Amniotic epithelial cell (primary cell): Measurements from ENCODE around the gene SYT6.

ENCODE experiments used
- DNase-seq: peaks from one replicate; pipeline ENCODE4 v3.0.0-alpha.2; 2010; ENCODE audit warnings: low read depth

Gene SYT6, protein sequence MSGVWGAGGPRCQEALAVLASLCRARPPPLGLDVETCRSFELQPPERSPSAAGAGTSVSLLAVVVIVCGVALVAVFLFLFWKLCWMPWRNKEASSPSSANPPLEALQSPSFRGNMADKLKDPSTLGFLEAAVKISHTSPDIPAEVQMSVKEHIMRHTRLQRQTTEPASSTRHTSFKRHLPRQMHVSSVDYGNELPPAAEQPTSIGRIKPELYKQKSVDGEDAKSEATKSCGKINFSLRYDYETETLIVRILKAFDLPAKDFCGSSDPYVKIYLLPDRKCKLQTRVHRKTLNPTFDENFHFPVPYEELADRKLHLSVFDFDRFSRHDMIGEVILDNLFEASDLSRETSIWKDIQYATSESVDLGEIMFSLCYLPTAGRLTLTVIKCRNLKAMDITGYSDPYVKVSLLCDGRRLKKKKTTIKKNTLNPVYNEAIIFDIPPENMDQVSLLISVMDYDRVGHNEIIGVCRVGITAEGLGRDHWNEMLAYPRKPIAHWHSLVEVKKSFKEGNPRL

DNA sequence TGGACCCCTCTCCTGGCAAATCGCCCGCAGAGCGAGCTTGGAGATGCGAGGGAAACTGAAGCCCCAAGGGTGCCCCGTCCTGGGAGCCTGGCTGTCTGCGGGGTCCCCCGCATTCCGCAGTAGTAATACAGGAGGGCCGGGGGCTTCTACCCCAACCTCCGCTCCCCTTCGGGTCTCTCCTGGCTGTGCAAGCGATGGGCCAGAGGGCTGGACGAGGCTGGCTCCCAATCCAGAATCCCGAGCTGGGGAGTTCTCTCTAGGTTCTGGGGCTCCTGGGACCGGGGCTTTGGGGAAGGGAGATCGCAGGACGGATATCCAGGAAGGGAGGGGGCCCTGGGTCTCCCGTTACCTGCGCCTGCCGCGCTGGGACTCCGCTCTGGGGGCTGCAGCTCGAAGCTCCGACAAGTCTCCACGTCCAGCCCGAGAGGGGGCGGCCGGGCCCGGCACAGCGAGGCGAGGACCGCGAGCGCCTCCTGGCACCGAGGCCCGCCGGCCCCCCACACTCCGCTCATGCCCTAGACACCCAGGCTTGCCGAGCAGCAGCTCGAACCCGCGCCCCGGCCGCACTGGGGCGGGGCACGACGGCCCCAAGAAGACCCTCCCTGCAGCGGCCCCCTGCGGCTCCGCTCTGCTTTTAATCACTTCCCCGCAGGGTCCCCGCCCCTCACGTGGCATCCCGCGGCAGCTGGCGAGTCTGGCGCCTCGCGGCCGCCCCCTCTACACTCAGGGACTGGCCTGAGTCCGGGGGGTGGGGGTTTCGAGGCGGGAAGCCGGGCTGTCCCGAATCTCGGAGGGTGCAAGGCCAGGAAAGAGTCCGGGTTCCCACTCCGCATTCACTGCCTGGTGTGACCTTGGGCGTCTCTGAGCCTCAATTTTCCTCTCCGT, at the start of gene SYT6:
Gene SYT6, minus strand, starts transcription at position 609 of the 885 bp plus-strand sequence. Its CDS starts 97 bp downstream, at position 512.
- DNase-seq, result no peak

DNA sequence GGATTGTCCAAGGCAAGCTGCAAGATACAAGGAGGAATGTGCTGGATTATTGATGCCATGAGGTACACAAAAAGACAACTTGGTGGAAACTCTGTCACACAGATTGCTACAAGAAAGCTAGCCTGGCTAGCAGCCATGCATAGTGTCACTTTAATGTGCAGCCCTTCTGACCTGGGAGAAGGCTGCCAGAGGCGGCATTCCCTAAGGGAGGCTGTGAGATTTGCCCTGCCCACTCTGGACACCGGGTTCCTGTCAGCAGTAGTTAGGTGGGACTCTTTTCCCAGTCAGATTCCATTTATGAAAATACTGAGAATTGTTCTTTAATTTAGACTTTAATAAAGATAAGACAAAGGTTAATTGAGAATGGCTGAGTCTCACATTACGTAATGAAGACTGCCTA, 47.8 kb upstream of the SYT6 start:
- DNase-seq, result no peak

DNA sequence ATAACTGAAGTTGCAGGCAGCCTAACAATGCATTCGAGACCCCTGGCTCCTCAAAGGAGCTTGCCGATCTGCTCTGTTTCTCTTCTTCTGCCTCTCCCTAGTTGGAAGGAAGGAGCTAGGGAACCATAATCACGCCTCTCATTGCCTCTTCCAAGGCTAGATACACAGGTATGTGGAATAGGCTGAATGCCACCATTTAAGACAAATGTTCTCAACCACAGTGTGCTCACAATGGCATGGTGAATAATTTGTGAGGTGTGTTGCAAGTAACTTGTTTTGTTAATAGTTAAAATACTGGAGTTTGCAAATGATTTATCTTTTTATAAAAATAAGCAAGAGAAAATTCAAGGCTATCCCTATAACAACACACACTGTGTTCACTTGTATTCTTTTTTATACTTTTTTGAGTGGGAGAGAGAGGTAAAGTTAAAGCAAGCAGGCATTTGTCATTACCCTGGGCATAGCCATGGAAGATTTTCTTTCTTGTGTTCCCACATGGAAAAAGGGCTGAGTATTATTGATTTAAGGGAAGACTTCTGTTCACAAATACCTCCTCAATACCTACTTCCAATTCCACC, 45.4 kb upstream of the SYT6 start:
- DNase-seq, result no peak

DNA sequence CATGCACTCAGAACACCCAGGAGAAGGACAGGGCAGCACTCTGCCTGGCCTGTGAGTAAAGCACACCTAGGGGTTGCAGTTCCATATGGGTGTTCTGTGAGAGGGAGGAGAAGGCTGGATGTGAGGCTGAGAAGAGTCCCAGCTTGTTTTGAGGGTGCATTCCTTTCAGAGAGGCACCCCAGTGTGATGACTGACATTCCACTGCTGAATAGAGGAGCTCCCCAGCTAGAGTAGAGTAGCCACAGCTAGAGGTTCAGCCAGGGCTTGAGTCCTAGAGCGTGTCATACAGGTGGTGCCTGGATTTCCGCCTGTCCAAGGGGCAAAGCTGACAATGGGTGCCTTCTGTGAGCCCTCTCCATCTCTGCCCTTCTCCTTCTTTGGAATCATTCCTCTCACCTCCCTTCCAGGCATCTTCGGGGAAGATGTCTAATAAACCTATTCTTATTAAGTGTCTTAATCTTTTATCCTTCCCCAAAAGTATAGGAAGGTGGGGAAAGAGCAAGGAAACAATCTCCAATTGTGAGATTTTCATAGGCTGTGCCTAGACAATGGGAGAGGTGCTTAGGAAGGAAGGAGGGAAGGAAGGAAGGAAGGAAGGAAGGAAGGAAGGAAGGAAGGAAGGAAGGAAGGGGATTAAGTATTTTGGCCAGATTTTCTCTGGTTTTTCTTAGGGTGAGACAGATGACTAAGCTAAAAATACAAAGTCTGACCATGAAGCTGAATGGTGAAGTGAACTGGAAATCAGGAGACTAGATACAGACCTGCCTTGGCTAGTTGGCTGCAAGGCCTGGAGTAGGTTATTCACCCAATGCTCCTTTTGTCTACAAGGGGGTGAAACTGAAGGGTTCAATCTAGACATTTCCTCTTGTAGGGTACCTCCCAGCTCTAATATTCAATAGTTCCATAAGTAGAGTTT, 43.6 kb upstream of the SYT6 start:
- DNase-seq, result no peak

DNA sequence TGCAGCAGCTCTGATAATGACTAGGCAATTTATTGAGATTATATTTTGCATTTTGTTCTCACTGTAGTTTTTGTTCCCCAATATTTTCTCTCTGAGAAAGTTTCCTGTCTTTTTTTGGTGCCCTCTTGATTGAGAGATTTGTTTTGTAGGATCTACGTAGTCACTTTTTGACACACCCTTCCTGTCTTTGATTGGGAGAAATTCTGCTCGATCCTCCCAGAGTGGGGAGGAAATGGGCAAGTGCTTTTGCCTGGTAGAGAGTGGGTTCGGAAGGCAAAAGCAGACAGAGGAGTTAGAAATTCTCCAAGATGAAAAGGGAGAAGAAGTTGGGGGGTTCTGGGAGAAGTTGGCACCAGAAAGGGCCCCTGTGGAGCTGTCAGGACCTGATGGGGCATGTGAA, 42.1 kb upstream of the SYT6 start:
- DNase-seq, result no peak

DNA sequence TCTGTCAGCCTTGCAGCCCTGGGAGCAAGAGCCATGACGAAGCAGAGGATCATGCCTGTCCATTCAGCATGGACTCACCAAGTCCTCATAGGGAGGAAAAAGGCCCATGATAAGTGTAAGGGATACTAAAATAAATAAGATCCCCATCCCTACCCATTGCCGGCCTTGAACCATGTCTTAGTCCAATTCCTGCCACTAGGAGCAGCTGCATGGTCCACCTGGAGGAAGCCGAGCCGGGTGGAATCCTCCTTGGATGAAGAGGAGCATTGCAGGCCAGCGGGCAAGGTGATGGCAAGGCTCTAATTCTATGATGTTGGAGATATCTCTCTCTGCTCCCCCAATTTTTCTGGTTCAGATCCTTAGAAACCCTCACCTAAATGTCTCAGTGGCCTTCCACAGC, 38.7 kb upstream of the SYT6 start:
- DNase-seq, result no peak

DNA sequence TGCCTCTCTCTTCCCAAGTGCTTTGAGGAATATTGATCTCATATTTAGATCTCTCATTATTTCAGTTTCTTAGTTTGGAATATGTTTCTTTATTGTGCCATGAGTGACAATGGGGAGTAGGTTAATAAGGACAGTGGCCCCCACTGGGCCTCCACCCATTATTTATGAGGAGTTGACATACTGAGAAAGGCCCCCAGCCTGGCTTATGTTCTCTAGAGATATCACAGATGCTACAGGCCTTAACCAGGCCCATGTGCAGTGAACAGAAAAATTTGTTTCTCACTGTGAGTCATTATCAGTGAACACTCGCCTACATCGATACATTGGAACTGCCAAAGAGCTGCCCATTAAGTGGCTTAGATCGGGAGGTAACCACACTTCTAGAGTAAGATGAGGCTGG, 35.7 kb upstream of the SYT6 start:
- no peak for DNase-seq

DNA sequence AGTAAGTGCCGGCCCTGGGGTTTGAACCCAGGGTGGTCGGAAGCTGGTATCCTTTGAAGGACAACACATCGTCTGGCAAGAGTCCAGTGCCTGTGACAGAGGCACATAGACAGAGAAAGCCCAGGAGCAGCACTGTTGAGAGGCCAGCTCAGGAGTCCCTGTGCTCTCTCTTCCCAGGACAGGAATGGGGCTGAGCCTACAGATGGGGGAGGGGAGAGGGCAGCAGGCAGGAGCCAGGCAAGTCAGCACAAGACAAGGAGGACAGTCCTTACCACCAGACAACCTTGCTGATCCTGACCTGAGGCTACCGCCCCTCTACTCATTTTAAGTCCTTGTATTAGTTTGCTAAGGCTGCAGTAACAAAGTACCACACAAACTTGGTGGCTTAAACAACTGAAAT, 27.7 kb upstream of the SYT6 start:
- DNase-seq, result no peak

DNA sequence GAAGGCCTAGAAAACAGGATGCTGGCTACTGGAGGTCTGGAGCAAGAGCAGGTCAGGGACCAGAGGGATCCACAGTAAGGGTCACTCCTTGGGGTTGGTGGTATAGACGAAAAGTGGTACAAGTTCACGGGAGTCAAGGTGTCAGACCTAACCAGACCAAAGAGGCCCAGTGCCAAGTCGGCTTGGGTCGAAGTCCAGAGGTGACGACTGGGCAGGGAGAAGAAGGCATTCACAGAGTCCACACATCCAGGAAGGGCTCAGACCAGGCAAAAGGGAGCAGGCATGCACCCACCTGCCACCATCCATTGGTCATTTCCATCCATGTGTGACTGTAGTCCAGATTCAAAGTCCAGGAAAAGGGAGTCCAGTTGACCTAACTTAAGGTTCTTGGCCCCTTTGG, 27.1 kb upstream of the SYT6 start:
- DNase-seq, result no peak

DNA sequence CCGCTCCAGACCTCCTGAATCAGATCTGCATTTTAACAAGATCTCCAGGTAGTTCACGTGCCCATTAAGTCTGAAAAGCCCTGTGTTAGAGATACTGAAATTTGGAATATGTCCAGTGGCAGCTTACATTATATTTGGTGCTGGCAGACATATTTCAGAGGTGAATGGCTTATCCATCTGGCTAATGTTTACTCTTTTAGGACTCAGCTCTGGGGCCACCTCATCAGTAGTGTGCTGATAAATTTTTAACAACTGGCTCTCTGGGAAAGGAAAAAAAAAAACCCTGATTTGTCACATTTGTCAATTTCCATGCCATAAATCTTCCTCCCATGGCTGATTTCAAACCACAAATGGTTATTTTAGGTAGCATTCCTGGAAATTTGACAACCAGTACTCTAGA, 25.3 kb upstream of the SYT6 start:
- no peak for DNase-seq

DNA sequence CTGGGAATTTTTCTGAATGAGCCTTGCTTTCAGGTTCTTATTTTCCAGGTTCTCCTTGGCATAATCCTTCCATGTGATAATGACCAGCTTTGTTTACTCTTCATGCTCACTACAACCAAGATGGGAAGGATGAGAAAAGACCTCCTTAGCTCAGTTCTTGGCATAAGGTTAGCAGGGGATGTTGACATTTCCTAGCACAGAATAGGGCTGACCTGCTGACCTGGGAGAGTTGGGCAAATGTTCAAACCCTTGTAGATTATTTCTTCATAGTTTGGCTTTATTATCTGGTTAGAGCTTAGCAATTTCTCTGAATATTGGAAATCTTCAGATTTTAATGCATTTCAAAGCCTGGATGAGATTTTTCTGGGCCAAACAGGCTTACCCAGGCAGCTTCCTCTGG, 23.6 kb upstream of the SYT6 start:
- no peak for DNase-seq

DNA sequence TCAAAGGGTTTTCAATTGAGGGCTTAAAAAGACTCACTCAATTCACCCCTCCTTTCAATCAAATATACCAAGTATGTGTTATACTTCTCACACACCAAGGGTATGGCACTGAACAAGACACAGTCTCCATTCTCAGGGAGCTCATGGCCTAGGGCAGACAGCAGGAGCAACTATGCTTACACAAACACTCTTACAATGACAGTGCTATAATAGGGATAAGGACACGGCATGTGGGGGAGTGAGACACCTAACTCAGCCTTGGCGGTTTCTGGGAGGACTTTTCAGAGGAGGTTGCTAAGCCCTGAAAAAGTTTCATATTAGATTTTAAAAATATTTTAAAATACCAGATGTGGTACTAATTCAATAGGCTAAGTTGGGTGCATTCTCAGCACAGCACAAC, 22.7 kb upstream of the SYT6 start:
- DNase-seq, result no peak

DNA sequence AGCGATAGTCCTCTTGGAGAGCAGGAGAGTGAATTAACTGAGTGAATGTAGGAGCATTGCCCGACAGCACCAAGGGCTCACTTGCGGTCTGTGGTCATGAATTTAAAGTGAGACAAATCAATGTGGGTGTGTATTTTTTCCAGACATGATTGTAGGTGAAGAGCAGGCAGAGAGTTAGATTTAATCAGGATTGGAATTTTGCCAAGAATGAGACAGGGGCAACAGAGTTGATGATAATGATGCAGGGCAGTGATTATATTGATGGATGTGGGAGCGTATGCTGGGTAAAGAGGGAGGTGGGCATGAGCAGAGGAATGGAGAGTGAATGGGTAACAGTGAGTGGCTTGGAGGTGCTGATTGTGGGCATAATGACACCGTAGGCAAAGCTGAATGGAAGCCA, 20.0 kb upstream of the SYT6 start:
- DNase-seq, result no peak

DNA sequence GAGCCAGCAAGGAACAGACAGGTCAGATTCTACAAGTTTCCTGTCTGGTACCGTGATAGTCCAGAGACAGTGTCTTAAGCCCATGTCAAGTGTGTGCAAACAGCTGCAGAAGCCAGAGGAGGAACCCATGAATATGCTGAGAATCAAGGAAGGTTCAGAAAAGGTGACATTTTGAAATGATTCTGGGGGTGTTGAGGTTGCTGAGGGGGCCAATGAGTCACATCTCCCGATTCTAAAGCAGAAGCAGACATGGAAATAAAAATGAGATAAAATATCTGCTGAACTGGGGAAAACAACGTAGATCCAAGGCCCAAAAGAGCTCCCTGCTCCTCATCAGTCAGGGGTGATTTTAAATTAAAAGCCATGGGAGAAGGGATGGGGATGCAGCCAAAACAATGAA, 15.8 kb upstream of the SYT6 start:
- no peak for DNase-seq

DNA sequence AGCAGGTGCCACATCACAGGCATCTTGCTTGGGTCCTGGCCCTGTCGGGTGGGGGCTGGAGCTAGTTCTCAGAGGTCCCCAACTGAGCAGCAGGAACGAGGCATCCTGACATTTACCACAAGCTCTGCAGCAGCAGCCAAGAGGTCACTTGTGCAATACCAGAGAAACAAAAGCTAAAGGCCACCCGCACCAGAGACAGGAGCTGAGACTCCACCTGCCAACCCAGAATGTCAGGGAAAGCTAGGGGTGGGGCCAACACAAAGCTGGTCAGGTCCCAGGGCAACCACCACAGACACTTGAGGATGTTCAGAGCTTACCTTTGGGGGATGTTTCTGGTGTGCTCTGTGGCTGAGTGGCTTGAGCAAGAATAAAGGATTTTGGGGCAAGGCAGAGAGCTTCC, 13.6 kb upstream of the SYT6 start:
- no peak for DNase-seq

DNA sequence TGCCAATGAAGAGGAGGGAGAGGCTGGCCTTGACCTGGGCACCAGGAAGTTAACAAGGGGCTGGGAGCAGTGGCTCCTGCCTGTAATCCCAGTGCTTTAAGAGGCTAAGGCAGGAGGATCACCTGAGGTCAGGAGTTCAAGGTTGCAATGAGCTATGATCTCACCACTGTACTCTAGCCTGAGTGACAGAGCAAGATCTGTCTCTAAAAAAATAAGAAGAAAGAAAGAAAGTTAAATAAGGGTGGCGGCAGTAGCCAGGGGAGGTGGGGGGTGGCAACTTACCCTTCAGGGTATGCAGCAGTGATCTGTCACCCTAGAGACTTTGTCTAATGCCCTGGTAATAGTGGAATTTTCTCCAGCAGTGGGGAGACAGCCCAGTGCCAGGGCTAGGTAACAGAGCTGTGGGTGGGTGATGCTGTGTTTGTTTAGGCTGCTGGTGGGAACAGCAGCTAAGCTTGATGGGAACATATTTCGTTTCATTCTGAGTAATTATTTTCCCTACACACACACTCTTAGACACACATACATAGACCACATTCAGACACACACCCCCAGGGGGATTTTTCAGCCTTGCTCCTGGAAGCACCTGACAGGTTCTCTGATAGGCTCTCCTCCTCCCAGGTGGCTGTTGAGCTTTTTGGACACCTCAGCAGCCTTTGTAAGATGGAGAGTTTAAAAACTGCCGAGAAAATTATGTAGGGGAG, 11.3 kb upstream of the SYT6 start:
- no peak for DNase-seq

DNA sequence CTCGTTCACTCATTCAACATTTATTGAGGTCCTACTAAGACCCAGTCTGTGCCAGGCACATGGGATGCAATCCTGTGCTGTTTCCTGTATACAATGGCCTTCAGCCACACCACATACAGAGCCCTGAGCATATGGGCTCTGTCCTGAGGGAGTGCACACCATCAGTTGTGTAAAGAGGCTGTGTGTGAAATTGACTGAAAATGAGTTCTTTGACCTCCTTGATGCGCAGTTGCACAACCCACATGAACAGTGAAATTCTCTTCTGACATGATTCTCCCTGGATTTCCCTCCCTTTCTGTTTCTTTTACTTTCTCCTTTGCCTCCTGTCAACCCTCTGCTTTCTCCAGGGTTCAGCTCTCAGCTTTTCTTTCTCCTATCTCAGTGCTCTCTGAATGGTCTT, 6.3 kb upstream of the SYT6 start:
- DNase-seq, result no peak

DNA sequence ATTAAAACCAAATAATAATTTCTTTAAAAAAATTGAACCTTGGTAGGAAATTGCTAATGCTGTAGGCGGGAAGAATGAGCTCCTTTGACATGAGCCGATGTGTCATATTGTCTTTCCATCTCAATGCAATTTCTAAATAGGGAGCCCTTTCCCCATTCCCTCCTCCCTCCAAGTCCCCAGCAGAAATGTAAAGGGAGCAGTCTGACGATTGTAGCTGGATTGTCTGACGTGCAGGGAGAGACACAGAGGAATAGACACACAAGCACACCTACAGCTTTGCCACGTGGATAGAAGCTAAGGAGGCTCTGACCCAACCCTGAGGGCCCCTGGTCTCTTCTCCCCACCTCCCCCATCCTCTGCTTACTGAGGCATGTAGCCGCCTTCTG, 3.6 kb upstream of the SYT6 start:
- no peak for DNase-seq

DNA sequence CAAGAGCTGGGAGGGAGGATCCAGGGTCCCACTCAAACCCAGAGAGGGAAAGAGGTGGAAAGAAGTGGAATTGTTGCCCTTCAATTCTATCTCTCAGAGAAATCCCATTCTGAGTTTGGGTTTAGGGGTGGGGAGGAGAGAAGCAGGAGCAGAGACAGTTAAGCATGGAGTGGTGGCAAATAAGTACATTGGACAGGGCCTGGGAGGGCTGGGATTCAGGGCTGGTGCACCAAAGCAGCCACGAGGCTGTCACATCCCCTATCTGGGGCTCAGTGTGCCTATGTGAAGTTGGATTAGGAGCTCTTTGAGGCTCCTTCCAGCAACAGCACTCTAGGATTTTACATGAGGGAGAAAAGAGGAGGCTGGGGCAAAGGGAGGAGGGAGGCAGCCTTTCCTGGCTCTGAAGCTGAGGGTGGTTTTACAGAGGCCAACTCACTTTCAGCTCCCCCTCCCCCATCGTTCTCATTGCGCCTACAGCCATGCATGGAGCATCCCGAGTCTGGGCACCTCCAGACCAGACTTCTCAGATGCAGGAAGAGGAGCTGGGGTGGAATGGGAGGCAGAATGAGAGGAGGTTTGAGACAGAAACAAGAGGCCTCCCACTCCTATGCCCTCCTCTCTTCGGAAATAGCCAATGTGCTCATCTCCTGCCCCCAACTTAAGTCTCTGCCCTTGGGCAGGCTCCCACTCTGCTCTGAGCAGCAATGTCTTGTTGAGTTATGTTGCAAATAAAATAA, 3.0 kb upstream of the SYT6 start:
- DNase-seq, result no peak

DNA sequence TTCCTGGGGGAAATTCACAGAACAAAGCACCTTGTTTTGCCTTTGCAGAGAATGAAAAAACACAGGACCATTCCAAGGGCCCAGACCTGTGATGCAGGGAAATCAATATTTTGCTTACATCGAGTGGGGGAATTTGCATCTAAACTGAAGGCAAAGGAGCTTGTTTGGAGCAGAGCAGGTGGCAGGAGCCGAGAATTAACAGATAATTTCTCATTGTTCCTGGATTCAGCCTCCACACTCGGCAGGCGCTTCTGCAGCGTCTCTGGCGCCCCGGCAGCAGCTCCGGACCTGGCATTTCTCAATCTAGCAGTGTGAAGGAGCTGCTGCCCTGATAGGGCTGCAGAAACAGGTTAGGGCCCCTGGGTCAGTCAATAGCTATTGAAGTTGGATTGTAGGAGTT, 2.0 kb upstream of the SYT6 start:
- no peak for DNase-seq

DNA sequence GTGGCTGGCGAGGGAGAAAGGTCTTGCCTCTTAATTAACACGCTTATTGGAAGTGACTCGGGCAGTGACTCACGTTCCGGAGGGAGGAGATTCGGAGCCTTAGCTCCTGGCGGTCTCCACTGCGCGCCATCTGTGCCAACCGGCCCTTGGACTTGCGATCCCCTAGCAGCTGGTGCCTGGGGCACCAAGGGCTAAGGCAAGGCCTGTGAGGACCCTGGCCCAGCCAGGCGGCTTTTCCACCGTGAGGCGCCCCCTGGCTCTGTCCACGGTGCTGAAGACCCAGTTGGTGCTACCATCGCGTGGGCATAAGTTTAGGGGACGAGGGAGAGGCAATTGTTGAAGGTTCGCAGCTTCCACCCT, 1.3 kb upstream of the SYT6 start:
- DNase-seq, result no peak
